Activated naive CD4-positive, alpha-beta T cell treated with anti-CD3 and anti-CD28 coated beads, Interleukin-2, amount 50 U/mL, for 24 hours (primary cell): ENCODE data around the gene SRC.
"Not testable (repeated sequence)": the region's sequence is repeated elsewhere in the genome, so short reads cannot be mapped to it uniquely, and the experiment has no call there.

Source experiments
- H3K27ac Mint-ChIP-seq: one replicate; pipeline ENCODE4 v1.8.0; 2021; ENCODE audit warnings: mild to moderate bottlenecking, mixed read lengths
- H3K27me3 Mint-ChIP-seq: one replicate; pipeline ENCODE4 v1.8.0; 2021; ENCODE audit warnings: mixed read lengths
- H3K36me3 Mint-ChIP-seq: one replicate; pipeline ENCODE4 v1.8.0; 2021; ENCODE audit warnings: mixed read lengths
- H3K4me1 Mint-ChIP-seq: one replicate; pipeline ENCODE4 v1.8.0; 2021; ENCODE audit warnings: mixed read lengths
- H3K4me3 Mint-ChIP-seq: one replicate; pipeline ENCODE4 v1.8.0; 2021; ENCODE audit warnings: mild to moderate bottlenecking, mixed read lengths
- H3K9me3 Mint-ChIP-seq: one replicate; pipeline ENCODE4 v1.8.0; 2021; ENCODE audit warnings: mixed read lengths

SRC gene

GRCh38 chr20:37360391-37361115 is 14.6 kb downstream of the SRC start:
- Mint-ChIP-seq H3K4me1 (no peaks in the 10 kb centered on the region), H3K4me3 (no peak overlapping the region), H3K36me3 (no peaks in the 10 kb centered on the region), H3K9me3 (no peaks in the 10 kb centered on the region), H3K27ac (no peak overlapping the region), H3K27me3 (no peaks in the 10 kb centered on the region)

DNA sequence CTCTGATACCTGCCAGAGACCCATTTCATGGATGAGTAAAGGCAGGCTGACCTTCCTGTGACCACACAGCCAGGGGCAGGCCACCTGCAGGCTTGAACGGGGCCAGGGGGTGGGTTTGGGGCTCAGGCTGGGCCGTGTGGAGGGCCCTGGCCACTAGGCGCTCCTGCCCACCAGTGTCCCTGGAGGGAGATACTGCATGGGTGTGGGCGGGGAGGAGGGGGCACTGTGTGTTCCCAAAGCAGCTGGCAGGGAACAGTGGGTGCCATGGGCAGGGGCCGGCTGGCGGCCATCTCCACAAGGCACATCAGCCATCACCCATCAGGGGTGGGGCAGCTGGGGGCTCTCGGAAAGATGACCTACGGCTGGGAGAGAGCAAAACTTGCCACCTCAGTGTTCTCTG is 15.4 kb downstream of the SRC start:
- Mint-ChIP-seq H3K4me3 (no peak overlapping the region), H3K36me3 (peaks cover under 1% of the 10 kb centered on the region), H3K9me3 (no peaks in the 10 kb centered on the region), H3K27me3 (no peaks in the 10 kb centered on the region), H3K27ac (no peak overlapping the region), H3K4me1 (no peaks in the 10 kb centered on the region)

DNA sequence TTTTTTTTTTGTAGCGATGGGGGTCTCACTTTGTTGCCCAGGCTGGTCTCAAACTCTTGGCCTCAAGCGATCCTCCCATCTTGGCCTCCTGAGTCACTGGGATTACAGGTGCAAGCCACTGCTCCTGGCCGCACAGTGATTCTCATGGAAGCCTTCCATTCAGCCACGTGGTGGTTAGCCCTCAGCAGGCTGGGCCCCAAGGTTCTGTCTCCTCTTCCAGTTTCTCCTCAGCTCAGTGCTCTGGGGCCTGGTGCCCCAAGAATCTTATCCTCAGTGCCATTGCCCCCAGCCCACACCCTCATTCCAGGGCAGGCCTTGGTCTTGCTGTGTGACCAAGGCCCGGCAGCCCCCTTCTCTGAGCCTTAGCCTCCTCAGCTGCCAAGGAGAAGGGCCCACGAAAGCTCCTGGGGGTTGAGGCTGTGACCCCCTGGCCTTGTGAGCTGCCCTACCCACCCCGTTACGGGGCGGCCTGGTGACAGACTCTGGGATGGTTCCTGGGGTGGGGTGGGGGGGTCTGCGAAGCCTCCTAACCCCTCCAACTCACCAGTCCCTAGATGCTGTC is 16.4 kb downstream of the SRC start:
- Mint-ChIP-seq H3K4me3 (no peak overlapping the region), H3K27ac (no peak overlapping the region), H3K9me3 (no peaks in the 10 kb centered on the region), H3K36me3 (peaks cover 2% of the 10 kb centered on the region), H3K27me3 (no peaks in the 10 kb centered on the region), H3K4me1 (no peaks in the 10 kb centered on the region)

DNA sequence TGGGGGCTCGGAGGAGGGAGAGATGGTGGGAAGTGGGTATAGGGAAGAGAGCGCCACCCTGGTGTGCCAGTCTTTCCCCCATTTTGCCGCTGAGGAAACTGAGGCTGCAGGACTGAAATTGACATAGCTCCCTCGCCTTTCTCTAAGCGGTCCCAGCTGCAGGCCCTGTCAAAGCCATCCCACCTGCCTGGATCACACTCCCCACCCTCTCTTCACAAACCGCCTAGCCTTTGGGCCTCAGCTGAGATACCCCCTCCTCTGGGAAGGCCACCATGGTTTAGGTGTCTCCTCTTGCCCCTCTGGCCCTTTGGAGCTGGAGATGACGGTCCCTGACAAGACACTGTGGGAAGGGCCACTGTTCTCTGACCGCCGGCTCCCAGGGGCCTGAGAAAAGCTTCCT is 16.9 kb downstream of the SRC start:
- Mint-ChIP-seq H3K36me3 (peaks cover 2% of the 10 kb centered on the region), H3K9me3 (no peaks in the 10 kb centered on the region), H3K27ac (no peak overlapping the region), H3K27me3 (no peaks in the 10 kb centered on the region), H3K4me3 (no peak overlapping the region), H3K4me1 (no peaks in the 10 kb centered on the region)

DNA sequence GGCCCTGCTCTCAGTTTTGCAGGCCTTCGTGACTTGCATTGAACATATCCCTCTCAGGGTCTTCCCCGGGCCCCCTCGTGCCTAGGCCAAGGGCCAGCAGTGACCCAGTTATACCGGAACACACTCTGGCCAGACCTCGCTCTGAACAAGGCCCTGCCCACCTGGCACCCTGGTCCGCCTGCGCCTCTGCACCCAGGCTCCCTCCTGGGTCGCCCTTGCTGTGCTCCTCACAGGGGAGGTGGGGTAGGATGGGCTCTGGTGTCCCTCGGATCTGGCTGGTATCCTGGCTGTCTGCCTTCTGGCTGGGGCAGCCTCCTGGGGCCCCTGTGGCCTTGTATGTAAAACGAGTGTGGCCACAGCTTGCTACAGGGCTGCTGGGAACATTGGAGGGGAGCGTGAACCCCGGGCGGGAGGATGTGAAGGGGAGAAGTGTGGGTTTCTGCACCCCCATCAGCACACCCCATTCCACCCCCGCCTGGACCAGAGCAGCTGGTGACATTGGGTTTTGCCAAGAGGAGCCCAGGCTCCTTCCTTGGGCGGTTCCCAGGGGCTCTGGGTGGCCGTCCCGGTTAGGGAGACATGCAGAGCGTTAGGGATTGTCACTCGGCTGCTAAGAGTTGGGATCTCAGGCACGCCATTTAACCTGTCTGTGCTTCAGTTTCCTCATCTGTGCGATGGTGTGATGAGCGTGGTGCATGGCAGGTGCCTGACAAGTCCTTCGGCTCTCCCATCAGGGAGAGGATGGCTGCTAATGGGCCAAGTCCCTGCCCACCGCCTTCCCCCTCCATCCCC is 17.5 kb downstream of the SRC start:
- Mint-ChIP-seq H3K4me1 (no peaks in the 10 kb centered on the region), H3K36me3 (peaks cover 2% of the 10 kb centered on the region), H3K4me3 (no peak overlapping the region), H3K9me3 (no peaks in the 10 kb centered on the region), H3K27ac (no peak overlapping the region), H3K27me3 (no peaks in the 10 kb centered on the region)

GRCh38 chr20:37364013-37364926 is 18.3 kb downstream of the SRC start:
- no peak overlapping the region for H3K4me3 Mint-ChIP-seq
- no peaks in the 10 kb centered on the region for H3K4me1 Mint-ChIP-seq
- H3K36me3 Mint-ChIP-seq, result peaks cover 2% of the 10 kb centered on the region
- H3K9me3 Mint-ChIP-seq, result no peaks in the 10 kb centered on the region
- H3K27me3 Mint-ChIP-seq, result no peaks in the 10 kb centered on the region
- H3K27ac Mint-ChIP-seq, result no peak overlapping the region

GRCh38 chr20:37364927-37365272 is 19.0 kb downstream of the SRC start:
- Mint-ChIP-seq H3K4me3 (no peak overlapping the region), H3K27ac (no peak overlapping the region), H3K36me3 (peaks cover 2% of the 10 kb centered on the region), H3K9me3 (no peaks in the 10 kb centered on the region), H3K27me3 (no peaks in the 10 kb centered on the region), H3K4me1 (no peaks in the 10 kb centered on the region)

GRCh38 chr20:37365760-37366638 is 20.1 kb downstream of the SRC start:
- Mint-ChIP-seq H3K27me3 (no peaks in the 10 kb centered on the region), H3K27ac (peak overlapping the region; percentile 74), H3K9me3 (no peaks in the 10 kb centered on the region), H3K4me3 (no peak overlapping the region), H3K36me3 (peaks cover 2% of the 10 kb centered on the region), H3K4me1 (no peaks in the 10 kb centered on the region)

GRCh38 chr20:37366743-37367142 is 20.8 kb downstream of the SRC start:
- H3K4me3 Mint-ChIP-seq, result no peak overlapping the region
- no peaks in the 10 kb centered on the region for H3K9me3 Mint-ChIP-seq
- H3K27ac Mint-ChIP-seq, result no peak overlapping the region
- no peaks in the 10 kb centered on the region for H3K27me3 Mint-ChIP-seq
- peaks cover 2% of the 10 kb centered on the region for H3K36me3 Mint-ChIP-seq
- H3K4me1 Mint-ChIP-seq, result no peaks in the 10 kb centered on the region

- H3K4me3 Mint-ChIP-seq, result no peak overlapping the region
- H3K27ac Mint-ChIP-seq, result no peak overlapping the region
- H3K4me1 Mint-ChIP-seq, result no peaks in the 10 kb centered on the region
- no peaks in the 10 kb centered on the region for H3K27me3 Mint-ChIP-seq
- no peaks in the 10 kb centered on the region for H3K9me3 Mint-ChIP-seq
- peaks cover 2% of the 10 kb centered on the region for H3K36me3 Mint-ChIP-seq
Observed at GRCh38 chr20:37369846-37370245, 23.9 kb downstream of the SRC start.

GRCh38 chr20:37371845-37372244 is 25.9 kb downstream of the SRC start:
- H3K27me3 Mint-ChIP-seq, H3K4me1 Mint-ChIP-seq, H3K9me3 Mint-ChIP-seq, H3K27ac Mint-ChIP-seq, H3K36me3 Mint-ChIP-seq, H3K4me3 Mint-ChIP-seq: not testable (repeated sequence)

- Mint-ChIP-seq H3K9me3 (no peaks in the 10 kb centered on the region), H3K4me3 (no peak overlapping the region), H3K27ac (no peak overlapping the region), H3K27me3 (no peaks in the 10 kb centered on the region), H3K4me1 (peaks cover 4% of the 10 kb centered on the region), H3K36me3 (no peaks in the 10 kb centered on the region)
Observed at GRCh38 chr20:37372441-37372840, 26.5 kb downstream of the SRC start.

- H3K36me3 Mint-ChIP-seq, result no peaks in the 10 kb centered on the region
- no peaks in the 10 kb centered on the region for H3K9me3 Mint-ChIP-seq
- peaks cover 4% of the 10 kb centered on the region for H3K4me1 Mint-ChIP-seq
- no peak overlapping the region for H3K4me3 Mint-ChIP-seq
- H3K27me3 Mint-ChIP-seq, result no peaks in the 10 kb centered on the region
- no peak overlapping the region for H3K27ac Mint-ChIP-seq
Observed at GRCh38 chr20:37373020-37373598, 27.2 kb downstream of the SRC start.

DNA sequence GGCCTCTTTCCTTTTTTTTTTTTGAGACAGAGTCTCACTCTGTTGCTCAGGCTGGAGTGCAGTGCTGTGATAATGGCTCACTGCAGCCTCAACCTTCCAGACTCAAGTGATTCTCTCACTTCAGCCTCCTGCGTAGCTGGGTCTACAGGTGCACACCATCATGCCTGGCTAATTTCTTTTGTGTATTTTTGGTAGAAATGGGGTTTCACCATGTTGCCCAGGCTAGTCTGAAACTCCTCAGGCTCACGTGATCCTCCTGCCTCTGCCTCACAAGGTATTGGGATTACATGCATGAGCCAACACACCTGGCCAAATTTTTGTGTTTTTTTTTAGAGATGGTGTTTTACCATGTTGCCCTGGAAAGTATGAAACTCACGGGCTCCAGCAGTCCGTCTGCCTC is 29.3 kb downstream of the SRC start:
- no peaks in the 10 kb centered on the region for H3K36me3 Mint-ChIP-seq
- H3K9me3 Mint-ChIP-seq, result no peaks in the 10 kb centered on the region
- H3K4me1 Mint-ChIP-seq, result peaks cover 4% of the 10 kb centered on the region
- no peak overlapping the region for H3K27ac Mint-ChIP-seq
- no peak overlapping the region for H3K4me3 Mint-ChIP-seq
- H3K27me3 Mint-ChIP-seq, result no peaks in the 10 kb centered on the region
